ENCODE data around the gene CACNA2D1. TPM values are rescaled to one million over a fixed set of nuclear protein-coding genes. Genes with fewer than 3 reads are reported as not detected.

Gene CACNA2D1
- total RNA-seq, 1 donor from 2014 or later, result not detected

DNA sequence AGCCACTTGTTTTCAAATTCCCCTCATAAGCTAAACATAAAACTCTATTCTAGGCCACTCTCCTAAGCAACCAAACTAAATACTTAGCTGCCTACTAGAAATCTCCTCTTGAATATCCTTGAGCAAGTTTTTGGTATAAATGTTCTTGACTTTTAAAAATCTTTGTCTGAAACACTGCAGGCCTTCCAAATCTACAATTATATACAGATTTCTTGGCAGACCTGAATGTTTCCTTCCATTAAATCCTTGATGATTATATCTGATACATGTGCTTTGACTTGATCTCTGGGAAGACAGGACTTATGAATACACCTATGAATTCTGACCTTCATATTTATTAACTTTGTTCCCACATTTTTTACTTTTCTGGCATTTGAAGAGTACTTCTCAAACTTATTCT lies 314.5 kb downstream of the CACNA2D1 start:
- CTCF ChIA-PET, result no interaction called here
- intact Hi-C loops (cut with micrococcal nuclease), result no loop called here
- Mint-ChIP-seq H3K27me3 (no peaks in the 10 kb centered on the region), H3K9me3 (no peaks in the 10 kb centered on the region), H3K36me3 (ENCODE audit: low read depth) (no peaks in the 10 kb centered on the region), H3K4me1 (no peaks in the 10 kb centered on the region), H3K4me3 (no peak overlapping the region), H3K27ac (no peak overlapping the region)
- TF ChIP-seq, protein P1, sequence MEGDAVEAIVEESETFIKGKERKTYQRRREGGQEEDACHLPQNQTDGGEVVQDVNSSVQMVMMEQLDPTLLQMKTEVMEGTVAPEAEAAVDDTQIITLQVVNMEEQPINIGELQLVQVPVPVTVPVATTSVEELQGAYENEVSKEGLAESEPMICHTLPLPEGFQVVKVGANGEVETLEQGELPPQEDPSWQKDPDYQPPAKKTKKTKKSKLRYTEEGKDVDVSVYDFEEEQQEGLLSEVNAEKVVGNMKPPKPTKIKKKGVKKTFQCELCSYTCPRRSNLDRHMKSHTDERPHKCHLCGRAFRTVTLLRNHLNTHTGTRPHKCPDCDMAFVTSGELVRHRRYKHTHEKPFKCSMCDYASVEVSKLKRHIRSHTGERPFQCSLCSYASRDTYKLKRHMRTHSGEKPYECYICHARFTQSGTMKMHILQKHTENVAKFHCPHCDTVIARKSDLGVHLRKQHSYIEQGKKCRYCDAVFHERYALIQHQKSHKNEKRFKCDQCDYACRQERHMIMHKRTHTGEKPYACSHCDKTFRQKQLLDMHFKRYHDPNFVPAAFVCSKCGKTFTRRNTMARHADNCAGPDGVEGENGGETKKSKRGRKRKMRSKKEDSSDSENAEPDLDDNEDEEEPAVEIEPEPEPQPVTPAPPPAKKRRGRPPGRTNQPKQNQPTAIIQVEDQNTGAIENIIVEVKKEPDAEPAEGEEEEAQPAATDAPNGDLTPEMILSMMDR (IDR thresholded peaks at IDR 0.05), result no peak
- no peak for DNase-seq
- POLR2A ChIA-PET, result no interaction called here
- ATAC-seq (ENCODE audit: low read depth), result no peak

DNA sequence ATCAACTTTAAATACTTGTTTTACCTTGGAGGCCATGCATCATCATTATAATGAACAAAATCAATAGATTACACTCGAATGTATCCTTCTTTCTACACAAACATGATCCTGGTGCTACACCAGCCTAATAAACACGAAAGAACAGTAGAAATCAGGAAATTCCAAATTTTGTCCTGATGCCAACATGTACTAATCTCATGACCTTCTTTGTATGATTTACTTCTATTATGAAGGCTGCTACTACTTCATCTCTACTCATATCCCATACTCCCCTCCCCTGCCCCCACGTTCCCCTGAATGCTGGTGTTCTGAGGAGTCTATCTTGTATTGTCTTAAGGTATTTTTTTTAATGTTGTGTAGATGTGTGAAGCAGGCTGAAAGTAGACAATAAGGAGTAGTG lies 315.0 kb downstream of the CACNA2D1 start:
- CTCF ChIA-PET, result no interaction called here
- Mint-ChIP-seq H3K9me3 (no peaks in the 10 kb centered on the region), H3K27me3 (no peaks in the 10 kb centered on the region), H3K4me3 (no peak overlapping the region), H3K27ac (no peak overlapping the region), H3K4me1 (no peaks in the 10 kb centered on the region), H3K36me3 (ENCODE audit: low read depth) (no peaks in the 10 kb centered on the region)
- POLR2A ChIA-PET, result no interaction called here
- DNase-seq, result no peak
- no peak for ATAC-seq (ENCODE audit: low read depth)
- intact Hi-C loops (cut with micrococcal nuclease), result no loop called here
- TF ChIP-seq, protein P1 (IDR thresholded peaks at IDR 0.05), result no peak

DNA sequence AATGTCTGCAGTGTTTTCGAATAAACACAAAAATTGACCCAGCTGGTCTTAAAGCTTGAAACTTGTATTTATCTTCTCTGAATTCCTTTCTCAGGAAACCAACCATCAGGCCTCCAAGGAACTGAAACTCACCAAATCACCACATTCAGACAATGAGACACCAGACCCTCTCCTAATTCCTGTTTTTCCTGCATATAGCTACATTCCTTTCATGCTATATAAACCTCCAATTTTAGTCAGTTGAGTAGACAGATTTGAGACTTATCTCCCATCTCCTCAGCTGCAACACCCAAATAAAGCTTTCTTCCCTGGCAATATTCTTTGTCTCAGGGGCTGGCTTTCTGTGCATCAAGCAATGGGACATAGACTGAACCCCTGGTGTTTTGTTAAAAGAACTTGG lies 317.0 kb downstream of the CACNA2D1 start:
- ChIA-PET CTCF (no interaction called here), POLR2A (no interaction called here)
- Mint-ChIP-seq H3K4me3 (no peak overlapping the region), H3K27me3 (no peaks in the 10 kb centered on the region), H3K27ac (no peak overlapping the region), H3K36me3 (ENCODE audit: low read depth) (no peaks in the 10 kb centered on the region), H3K4me1 (no peaks in the 10 kb centered on the region), H3K9me3 (no peaks in the 10 kb centered on the region)
- intact Hi-C loops (cut with micrococcal nuclease), result no loop called here
- DNase-seq, result no peak
- TF ChIP-seq, protein P1 (IDR thresholded peaks at IDR 0.05), result no peak
- no peak for ATAC-seq (ENCODE audit: low read depth)

DNA sequence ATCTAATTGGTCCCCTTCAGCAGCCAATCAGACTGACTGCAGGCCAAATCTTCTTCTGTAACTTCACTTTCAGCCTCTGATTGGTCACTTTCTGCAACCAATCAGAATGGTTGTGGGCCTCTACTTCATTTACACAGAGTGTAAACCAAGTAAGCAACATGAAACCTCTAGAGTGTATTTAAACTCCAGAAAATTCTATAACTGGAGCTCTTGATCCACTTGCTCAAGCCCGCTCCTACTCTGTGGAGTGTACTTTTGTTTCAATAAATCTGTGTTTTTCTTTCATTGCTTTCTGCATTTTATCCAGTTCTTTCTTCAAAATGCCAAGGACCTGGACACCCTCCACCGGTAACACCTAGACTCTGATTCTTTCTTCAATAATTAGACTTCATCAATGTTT lies 319.1 kb downstream of the CACNA2D1 start:
- TF ChIP-seq, protein P1 (IDR thresholded peaks at IDR 0.05), result no peak
- POLR2A ChIA-PET, result no interaction called here
- intact Hi-C loops (cut with micrococcal nuclease), result no loop called here
- Mint-ChIP-seq H3K9me3 (no peaks in the 10 kb centered on the region), H3K36me3 (ENCODE audit: low read depth) (no peaks in the 10 kb centered on the region), H3K27ac (no peak overlapping the region), H3K27me3 (no peaks in the 10 kb centered on the region), H3K4me1 (no peaks in the 10 kb centered on the region), H3K4me3 (no peak overlapping the region)
- CTCF ChIA-PET, result no interaction called here
- DNase-seq (no peak), ATAC-seq (ENCODE audit: low read depth) (no peak)

DNA sequence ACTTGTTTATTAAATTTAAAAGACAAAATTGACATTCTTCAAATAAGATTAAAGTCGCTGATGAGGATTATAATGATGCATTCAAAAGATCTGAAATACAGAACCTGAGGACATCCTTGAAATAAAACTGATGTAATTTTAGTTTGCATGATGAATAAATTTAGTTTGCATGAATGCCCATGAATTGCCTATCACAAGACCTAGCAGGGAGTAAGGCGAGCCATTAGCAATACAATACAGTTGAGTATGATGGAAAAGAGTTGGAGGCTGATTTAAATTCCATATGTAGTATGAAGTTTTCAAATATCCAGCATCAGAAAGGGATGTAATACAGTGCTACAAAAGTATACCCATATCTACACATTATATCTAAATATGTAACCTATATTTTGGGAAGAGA lies 321.3 kb downstream of the CACNA2D1 start:
- no peak overlapping the region for H3K4me3 Mint-ChIP-seq
- CTCF ChIA-PET, result no interaction called here
- no peaks in the 10 kb centered on the region for H3K9me3 Mint-ChIP-seq
- DNase-seq (no peak), ATAC-seq (ENCODE audit: low read depth) (no peak)
- no peak overlapping the region for H3K27ac Mint-ChIP-seq
- TF ChIP-seq, protein P1 (IDR thresholded peaks at IDR 0.05), result no peak
- H3K36me3 Mint-ChIP-seq (ENCODE audit: low read depth), result no peaks in the 10 kb centered on the region
- H3K27me3 Mint-ChIP-seq, result no peaks in the 10 kb centered on the region
- POLR2A ChIA-PET, result no interaction called here
- H3K4me1 Mint-ChIP-seq, result no peaks in the 10 kb centered on the region
- intact Hi-C loops (cut with micrococcal nuclease), result no loop called here
